Liver (tissue), 9 donors: ENCODE results near the gene ANKRD31. TPM values are rescaled to one million over a fixed set of nuclear protein-coding genes. Genes with fewer than 3 reads are reported as not detected.

Source experiments
- DNase-seq: peaks from one replicate; pipeline ENCODE4 v3.0.0-alpha.2; 2017; ENCODE audit warnings: low spot score
- H3K27ac ChIP-seq, 2 donors: one replicate each; pipeline ENCODE4 v1.7.0; 2013; ENCODE audit warnings: inconsistent platforms in 2 of 2, low read length in 2 of 2, control low read depth in 1 of 2, low read depth in 1 of 2, mild to moderate bottlenecking in 1 of 2
- H3K27me3 ChIP-seq, 4 donors: one replicate each; pipeline versions ENCODE4 v1.6.1 to v1.7.0; 2013; ENCODE audit warnings: low read length in 3 of 4, inconsistent platforms in 1 of 4, mild to moderate bottlenecking in 1 of 4, moderate library complexity in 1 of 4; ENCODE audit not compliant: control insufficient read depth in 4 of 4, insufficient read depth in 4 of 4
- H3K36me3 ChIP-seq, 4 donors: one replicate each; pipeline versions ENCODE4 v1.6.1 to v1.7.0; 2013; ENCODE audit warnings: low read length in 3 of 4, mild to moderate bottlenecking in 3 of 4, low read depth in 1 of 4, moderate library complexity in 1 of 4; ENCODE audit not compliant: control insufficient read depth in 4 of 4, insufficient read depth in 3 of 4
- H3K4me1 ChIP-seq, 4 donors: one replicate each; pipeline versions ENCODE4 v1.6.1 to v1.7.0; 2013; ENCODE audit warnings: low read length in 3 of 4, mild to moderate bottlenecking in 3 of 4, moderate library complexity in 1 of 4; ENCODE audit not compliant: control insufficient read depth in 4 of 4, insufficient read depth in 4 of 4
- H3K4me3 ChIP-seq, 3 donors: one replicate each; pipeline versions ENCODE4 v1.6.1 to v1.7.0; 2013; ENCODE audit warnings: low read length in 3 of 3, control low read depth in 1 of 3, low read depth in 1 of 3, mild to moderate bottlenecking in 1 of 3
- H3K9ac ChIP-seq, 2 donors: one replicate each; pipeline ENCODE4 v1.7.0; 2013; ENCODE audit warnings: low read length in 2 of 2, mild to moderate bottlenecking in 2 of 2, moderate library complexity in 2 of 2, control low read depth in 1 of 2, low read depth in 1 of 2
- H3K9me3 ChIP-seq, 4 donors: one replicate each; pipeline versions ENCODE4 v1.6.1 to v1.7.0; 2013; ENCODE audit warnings: low read length in 3 of 4; ENCODE audit not compliant: control insufficient read depth in 4 of 4
- ATF3 ChIP-seq: IDR thresholded peaks from 2 replicates; pipeline ENCODE4 v1.6.1; 2016; ENCODE audit warnings: antibody characterized with exemption
- CTCF ChIP-seq: fragments of 150-350 bp; IDR thresholded peaks from 2 replicates; pipeline ENCODE4 v1.5.1; 2017; ENCODE audit warnings: improper control_type of control experiment, low read depth, low read length; ENCODE audit not compliant: missing input control
- EGR1 ChIP-seq, 2 donors: IDR thresholded peaks; 2 replicates each; pipeline ENCODE4 v1.6.1; 2016 to 2018; ENCODE audit warnings: antibody characterized with exemption in 2 of 2, low read depth in 2 of 2
- FOXA1 ChIP-seq: IDR thresholded peaks from 2 replicates; pipeline ENCODE4 v1.6.1; 2016; ENCODE audit warnings: antibody characterized with exemption
- FOXA2 ChIP-seq: IDR thresholded peaks from 2 replicates; pipeline ENCODE4 v1.6.1; 2016; ENCODE audit warnings: antibody characterized with exemption
- GABPA ChIP-seq, 2 donors: IDR thresholded peaks in 1 of 2; conservative IDR thresholded peaks in 1 of 2; 2 replicates each; pipeline ENCODE4 v1.6.1; 2016; ENCODE audit warnings: antibody characterized with exemption in 2 of 2, mild to moderate bottlenecking in 1 of 2, moderate library complexity in 1 of 2
- HNF4A ChIP-seq, 2 donors: conservative IDR thresholded peaks; 2 replicates each; pipeline ENCODE4 v1.6.1; 2016; ENCODE audit warnings: antibody characterized with exemption in 2 of 2, mild to moderate bottlenecking in 2 of 2
- HNF4G ChIP-seq: IDR thresholded peaks from 2 replicates; pipeline ENCODE4 v1.6.1; 2016; ENCODE audit warnings: antibody characterized with exemption
- JUND ChIP-seq, 2 donors: IDR thresholded peaks; 2 replicates each; pipeline ENCODE4 v1.6.1; 2016; ENCODE audit warnings: antibody characterized with exemption in 2 of 2
- MAX ChIP-seq: IDR thresholded peaks from 2 replicates; pipeline ENCODE4 v1.6.1; 2016; ENCODE audit warnings: antibody characterized with exemption
- NR2F2 ChIP-seq: IDR thresholded peaks from 2 replicates; pipeline ENCODE4 v1.6.1; 2016; ENCODE audit warnings: antibody characterized with exemption
- RAD21 ChIP-seq, 2 donors: IDR thresholded peaks; 2 replicates each; pipeline ENCODE4 v1.6.1; 2016; ENCODE audit warnings: antibody characterized with exemption in 2 of 2, mild to moderate bottlenecking in 2 of 2
- REST ChIP-seq: IDR thresholded peaks from 2 replicates; pipeline ENCODE4 v1.6.1; 2016; ENCODE audit warnings: antibody characterized with exemption, mild to moderate bottlenecking
- RXRA ChIP-seq, 2 donors: IDR thresholded peaks; 2 replicates each; pipeline ENCODE4 v1.6.1; 2017 to 2018; ENCODE audit warnings: antibody characterized with exemption in 2 of 2, mild to moderate bottlenecking in 1 of 2
- SP1 ChIP-seq: IDR thresholded peaks from 2 replicates; pipeline ENCODE4 v1.6.1; 2018; ENCODE audit warnings: antibody characterized with exemption, mild to moderate bottlenecking
- TAF1 ChIP-seq: conservative IDR thresholded peaks from 2 replicates; pipeline ENCODE4 v1.6.1; 2016; ENCODE audit warnings: antibody characterized with exemption, mild to moderate bottlenecking
- YY1 ChIP-seq: IDR thresholded peaks from 2 replicates; pipeline ENCODE4 v1.6.1; 2016; ENCODE audit warnings: antibody characterized with exemption, mild to moderate bottlenecking
- ZBTB33 ChIP-seq: IDR thresholded peaks from 2 replicates; pipeline ENCODE4 v1.6.1; 2016; ENCODE audit warnings: antibody characterized with exemption
- WGBS: extraction: QIAGEN DNeasy Blood & Tissue Kit; methylation state at CpG from one replicate; pipeline ENCODE4 v1.1.7; 2013; 5-methylcytosine and 5-hydroxymethylcytosine counted together
- polyA plus RNA-seq, 2 donors: library from polyadenylated mRNA; stranded (reverse) in 1 of 2; unstranded in 1 of 2; fragments of 200-250 nt in 1 of 2; fragments of >200 nt in 1 of 2; fragmentation: Nextera tagmentation in 1 of 2; extraction: Ambion mirVana in 1 of 2; gene quantifications; one replicate each; pipeline versions ENCODE4 v1.2.1 to v1.2.3, GENCODE V29; 2013 to 2015
- total RNA-seq, 2 donors: library from RNA; depleted of rRNA; stranded (reverse); fragments of >200 nt; gene quantifications; one replicate each; pipeline ENCODE4 v1.2.3, GENCODE V29; 2014
- donor health status: healthy.
- donor health status: healthy.
- donor health status: healthy.
- donor health status: healthy.
- donor health status: healthy.

The ANKRD31 gene
- total and polyA plus RNA-seq, 4 donors, result 0.03 to 0.08 (median 0.04) TPM

GRCh38 chr5:75054134-75054930 lies 182.3 kb downstream of the ANKRD31 start:
- Histone ChIP-seq H3K27me3 (no peaks in the 10 kb centered on the region), H3K9me3 (no peaks in the 10 kb centered on the region), H3K4me1 (peaks cover 3 to 17% (median 11%) of the 10 kb centered on the region in 4 donors), H3K36me3 (no peaks in the 10 kb centered on the region), H3K4me3 (peak overlapping the region; percentile 74 to 88 (median 81)), H3K27ac (peak overlapping the region; percentile 66 to 83), H3K9ac (no peak overlapping the region)
- no peak for DNase-seq
- TF ChIP-seq MAX, result no peak
- TF ChIP-seq HNF4G, result no peak
- no peak for TF ChIP-seq RXRA (IDR thresholded peaks at IDR 0.05)
- TF ChIP-seq EGR1 (IDR thresholded peaks at IDR 0.05; ENCODE audit: low read depth in 2 of 2), result no peak
- no peak for TF ChIP-seq NR2F2
- no peak for TF ChIP-seq ZBTB33
- TF ChIP-seq REST, result no peak
- no peak for TF ChIP-seq JUND (IDR thresholded peaks at IDR 0.05)
- TF ChIP-seq RAD21 (IDR thresholded peaks at IDR 0.05), result no peak
- no peak for TF ChIP-seq FOXA1
- TF ChIP-seq HNF4A (conservative IDR thresholded peaks at IDR 0.05), result no peak
- TF ChIP-seq CTCF, result no peak
- no peak for TF ChIP-seq TAF1
- no peak for TF ChIP-seq SP1
- no peak for TF ChIP-seq GABPA (IDR thresholded peaks at IDR 0.05 in 1 of 2, conservative IDR thresholded peaks at IDR 0.05 in 1 of 2)
- TF ChIP-seq ATF3, result no peak
- no peak for TF ChIP-seq YY1
- no peak for TF ChIP-seq FOXA2
- WGBS, result 29% methylated on average over 28 of the region's 28 CpGs
